Left renal cortex interstitium (tissue), 4 donors: Measurements from ENCODE around the gene IFI6. TPM values are rescaled to one million over a fixed set of nuclear protein-coding genes. Genes with fewer than 3 reads are reported as not detected.

Experiments used
- polyA plus RNA-seq, 4 donors: library from polyadenylated mRNA; unstranded; fragments of 120-200 nt; gene quantifications; one replicate each; pipeline ENCODE4 v1.2.1, GENCODE V29; 2013; ENCODE audit not compliant: insufficient read length in 4 of 4

Gene IFI6
- polyA plus RNA-seq, 4 donors: 15.6 to 34.9 (median 24.4) TPM

Other genes starting within 250 kb of the IFI6 start
- gene WASF2, start 182.0 kb downstream of the IFI6 start, polyA plus RNA-seq: 100 to 1,000 TPM; 116 to 135 (median 124) TPM
- 10 to 100 TPM; 31.6 to 67.5 (median 48.5) TPM for gene AHDC1, start 68.0 kb downstream of the IFI6 start, polyA plus RNA-seq
- 1 to 10 TPM; 1.4 to 2.3 (median 1.8) TPM for gene FGR, start 37.0 kb downstream of the IFI6 start, polyA plus RNA-seq
- 10 to 100 TPM; 10.7 to 18.6 (median 14.1) TPM for gene FAM76A, start 53.8 kb upstream of the IFI6 start, polyA plus RNA-seq
- gene STX12, start 101.0 kb upstream of the IFI6 start, polyA plus RNA-seq: 10 to 100 TPM; 41.7 to 54.0 (median 44.4) TPM
- gene PPP1R8, start 158.6 kb upstream of the IFI6 start, polyA plus RNA-seq: 10 to 100 TPM; 50.9 to 66.3 (median 52.8) TPM
- 1 to 10 TPM; 2.5 to 5.7 (median 3.0) TPM for gene THEMIS2, start 200.4 kb upstream of the IFI6 start, polyA plus RNA-seq
- 10 to 100 TPM; 57.9 to 75.3 (median 66.8) TPM for gene RPA2, start 242.4 kb upstream of the IFI6 start, polyA plus RNA-seq